GM18861 (cell line): Measurements from ENCODE around the gene AEBP2.

ENCODE experiments used
- ATAC-seq: cut with Tn5 transposase; IDR thresholded peaks from one replicate; pipeline ENCODE4 v1.9.1; 2021; ENCODE audit not compliant: unreplicated experiment

AEBP2 gene

DNA sequence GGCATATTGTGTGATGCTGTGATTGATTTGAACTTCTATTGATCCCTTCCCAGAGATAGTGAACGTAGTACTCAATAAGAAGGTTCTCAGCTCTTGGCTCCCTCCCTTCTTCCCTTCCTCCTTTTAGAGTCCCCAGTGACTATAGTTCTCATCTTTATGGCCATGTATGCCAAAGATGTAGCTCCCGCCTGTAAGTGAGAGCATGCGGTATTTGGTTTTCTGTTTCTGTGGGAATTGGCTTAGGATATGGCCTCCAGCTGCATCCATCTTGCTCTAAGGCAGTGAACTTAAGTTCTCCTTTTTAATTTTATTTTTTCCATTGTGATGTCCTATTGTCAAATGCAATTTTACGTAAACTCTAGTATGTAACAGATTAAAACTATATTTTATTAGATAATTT is 109.5 kb downstream of the AEBP2 start:
- no peak for ATAC-seq

DNA sequence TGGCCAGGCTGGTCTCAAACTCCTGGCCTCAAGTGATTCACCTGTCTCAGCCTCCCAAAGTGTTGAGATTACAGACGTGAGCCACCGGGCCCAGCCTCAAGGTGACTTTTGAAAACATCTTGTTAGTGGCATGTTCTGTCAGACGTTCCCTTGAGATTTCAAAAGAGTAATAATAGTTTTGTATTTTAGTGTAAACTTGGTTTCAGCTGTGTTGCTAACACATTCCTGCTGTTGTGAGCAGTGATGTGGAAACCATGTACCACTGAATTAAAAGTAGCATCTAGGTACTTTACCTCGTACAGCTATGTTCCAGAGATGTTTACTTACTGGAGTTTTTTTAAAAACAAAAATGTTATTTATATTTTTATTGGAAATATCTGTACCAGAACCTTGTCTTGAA is 111.3 kb downstream of the AEBP2 start:
- peak; percentile 59 for ATAC-seq

DNA sequence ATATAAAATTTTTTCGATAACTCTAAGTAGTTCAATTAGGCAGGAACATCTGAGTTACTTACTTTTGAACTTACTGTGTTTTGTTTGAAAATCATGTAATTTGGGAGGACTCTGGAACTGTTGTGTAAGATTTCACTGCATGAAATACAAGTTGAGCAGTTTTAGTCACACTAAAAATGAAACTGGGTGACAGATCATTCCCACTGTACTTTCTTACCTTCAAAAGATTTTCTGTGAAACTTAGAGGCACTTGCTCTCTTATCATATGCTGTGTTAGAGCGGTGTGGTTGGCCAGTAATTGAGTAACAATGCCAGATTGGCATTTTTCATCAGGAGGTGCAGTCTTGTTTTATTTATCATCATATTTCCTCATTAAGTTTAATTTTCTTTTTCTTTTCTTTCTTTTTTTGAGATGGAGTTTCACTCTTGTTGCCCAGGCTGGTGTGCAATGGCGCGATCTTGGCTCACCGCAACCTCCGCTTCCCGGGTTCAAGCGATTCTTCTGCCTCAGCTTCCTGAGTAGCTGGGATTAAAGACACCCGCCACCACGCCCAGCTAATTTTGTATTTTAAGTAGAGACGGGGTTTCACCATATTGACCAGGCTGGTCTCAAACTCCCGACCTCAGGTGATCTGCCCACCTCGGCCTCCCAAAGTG is 113.3 kb downstream of the AEBP2 start:
- ATAC-seq = peak; percentile 70

DNA sequence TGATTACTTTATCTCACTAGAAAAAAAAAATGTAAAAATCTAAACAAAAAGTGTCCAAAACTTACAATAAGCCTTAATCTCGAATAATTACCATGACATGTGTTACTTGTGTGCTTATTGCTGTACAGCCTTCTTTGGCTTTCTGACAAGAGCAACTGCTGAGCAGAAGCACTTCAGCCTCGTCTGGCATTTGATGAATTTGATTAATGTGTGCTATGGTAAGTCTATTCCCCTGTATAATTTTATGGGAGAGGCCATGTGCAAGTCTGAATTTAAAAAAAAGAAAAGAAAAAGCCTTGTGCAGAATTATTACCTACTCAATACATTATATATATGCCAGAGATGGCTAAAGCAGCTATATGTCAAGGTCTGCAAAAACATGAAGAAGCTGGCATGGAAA is 113.9 kb downstream of the AEBP2 start:
- no peak for ATAC-seq

DNA sequence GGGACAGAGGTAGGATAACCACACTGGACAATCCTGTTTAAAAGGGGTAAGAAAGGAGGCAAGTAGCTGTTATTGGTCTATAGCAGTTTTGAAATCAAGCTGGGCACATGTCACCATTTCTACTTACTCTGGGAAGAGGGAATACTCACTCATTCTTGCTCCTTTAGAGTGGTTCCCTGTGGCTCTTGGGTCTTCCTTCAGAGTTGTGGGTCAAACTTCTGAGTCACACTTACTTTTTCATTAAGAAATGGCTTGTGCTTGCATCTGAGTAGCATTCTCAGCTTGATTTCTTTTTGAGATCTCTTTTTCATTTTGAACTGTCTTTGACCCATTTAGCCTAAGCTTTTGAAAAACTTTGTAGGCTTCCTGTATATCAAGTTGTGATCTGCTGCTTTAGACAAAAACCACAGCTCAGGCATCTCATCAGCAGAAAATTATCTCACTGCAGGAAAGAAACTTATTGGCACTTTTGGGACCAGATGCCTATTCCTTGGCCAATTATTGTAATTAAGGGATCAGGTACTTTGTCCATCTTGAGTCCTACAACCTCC is 122.2 kb downstream of the AEBP2 start:
- ATAC-seq = no peak
